ENCODE measurements around the gene TBC1D22A.

Gene TBC1D22A

DNA sequence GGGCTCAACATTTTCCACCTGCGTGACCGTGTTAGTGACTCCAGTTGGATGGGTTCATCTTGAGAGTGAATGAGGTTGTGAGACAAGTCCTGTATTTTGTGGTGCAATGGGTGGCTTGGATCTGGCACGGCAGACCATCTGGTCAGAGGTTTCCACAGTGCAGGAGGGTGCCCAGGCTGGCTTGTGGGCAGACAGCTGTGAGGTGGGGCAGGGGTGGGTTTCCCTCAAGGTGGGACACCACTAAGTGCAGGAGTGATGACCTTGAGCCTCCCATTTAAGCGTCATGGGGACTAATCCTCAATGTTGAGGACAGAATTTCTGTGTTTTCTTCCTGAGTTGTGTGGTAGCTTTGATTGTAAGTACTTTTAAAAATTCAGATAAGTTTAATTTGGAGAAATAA is 220.6 kb downstream of the TBC1D22A start:
- no peak for TF ChIP-seq CTCF (IDR thresholded peaks at IDR 0.05; ENCODE audit: insufficient read depth, low read depth, low read length, missing control alignments)
- no peak overlapping the region for H3K4me3 ChIP-seq (ENCODE audit: low read length)
- DNase-seq (ENCODE audit: low read depth) = no peak

DNA sequence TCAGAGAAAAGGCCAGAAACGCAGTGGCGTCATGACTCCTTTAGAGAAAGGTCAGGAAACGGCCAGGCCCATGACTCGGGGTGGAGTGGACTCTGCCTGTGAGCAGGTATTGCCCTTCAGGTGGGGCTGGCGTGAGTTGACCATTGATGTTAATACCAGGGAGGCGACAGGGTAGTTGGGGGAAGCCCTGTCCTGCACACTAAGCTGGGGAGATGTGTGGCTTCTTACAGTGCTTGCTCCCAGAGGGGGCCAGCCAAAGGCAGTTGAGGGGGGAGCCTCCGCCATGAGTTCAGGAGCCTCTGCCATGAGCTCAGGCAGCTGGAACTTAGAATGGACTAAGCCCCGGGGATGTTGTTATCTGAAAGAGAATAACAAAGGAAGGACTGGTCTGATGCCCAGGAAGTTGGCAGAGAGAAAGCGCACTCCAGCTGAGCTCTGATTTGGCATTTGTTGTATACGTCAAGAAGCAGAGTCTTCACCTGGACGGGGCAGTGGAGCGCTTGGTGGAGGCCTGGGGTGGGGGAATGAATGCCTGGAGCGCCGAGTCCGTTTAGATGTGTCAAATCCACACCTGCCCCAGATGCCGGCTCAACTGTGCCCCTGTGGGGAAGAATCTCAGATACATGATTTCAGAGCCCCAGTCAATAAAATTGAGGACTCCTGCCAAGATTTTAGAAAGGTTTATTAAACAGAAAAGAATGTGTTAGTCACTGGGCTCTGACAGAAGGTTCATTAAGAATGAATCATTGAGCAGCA is 222.5 kb downstream of the TBC1D22A start:
- DNase-seq (ENCODE audit: low read depth) = peak; percentile 88
- no peak overlapping the region for H3K4me3 ChIP-seq (ENCODE audit: low read length)
- TF ChIP-seq CTCF (IDR thresholded peaks at IDR 0.05; ENCODE audit: insufficient read depth, low read depth, low read length, missing control alignments) = no peak

DNA sequence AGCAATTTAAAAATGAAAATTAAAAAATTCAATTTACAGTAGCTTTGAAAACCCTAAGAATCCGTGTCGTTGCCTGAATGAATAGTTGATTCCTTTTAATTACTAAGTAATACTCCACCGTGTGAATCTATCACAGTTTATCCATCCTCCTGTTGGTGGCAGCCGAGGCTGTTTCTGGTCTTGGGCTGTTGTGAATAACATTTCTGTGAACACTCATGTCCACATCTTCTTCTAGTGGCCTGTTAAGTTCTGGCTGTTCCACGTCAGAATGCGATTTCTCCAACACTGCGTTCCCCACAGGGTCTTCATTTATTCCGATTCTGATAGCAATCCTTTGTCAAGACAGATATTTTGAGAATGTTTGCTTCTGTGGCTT is 223.0 kb downstream of the TBC1D22A start:
- no peak for DNase-seq (ENCODE audit: low read depth)
- no peak for TF ChIP-seq CTCF (IDR thresholded peaks at IDR 0.05; ENCODE audit: insufficient read depth, low read depth, low read length, missing control alignments)
- no peak overlapping the region for H3K4me3 ChIP-seq (ENCODE audit: low read length)

GRCh38 chr22:46986788-46987187 is 224.3 kb downstream of the TBC1D22A start:
- TF ChIP-seq CTCF (IDR thresholded peaks at IDR 0.05; ENCODE audit: insufficient read depth, low read depth, low read length, missing control alignments) = no peak
- no peak for DNase-seq (ENCODE audit: low read depth)
- H3K4me3 ChIP-seq (ENCODE audit: low read length) = no peak overlapping the region

DNA sequence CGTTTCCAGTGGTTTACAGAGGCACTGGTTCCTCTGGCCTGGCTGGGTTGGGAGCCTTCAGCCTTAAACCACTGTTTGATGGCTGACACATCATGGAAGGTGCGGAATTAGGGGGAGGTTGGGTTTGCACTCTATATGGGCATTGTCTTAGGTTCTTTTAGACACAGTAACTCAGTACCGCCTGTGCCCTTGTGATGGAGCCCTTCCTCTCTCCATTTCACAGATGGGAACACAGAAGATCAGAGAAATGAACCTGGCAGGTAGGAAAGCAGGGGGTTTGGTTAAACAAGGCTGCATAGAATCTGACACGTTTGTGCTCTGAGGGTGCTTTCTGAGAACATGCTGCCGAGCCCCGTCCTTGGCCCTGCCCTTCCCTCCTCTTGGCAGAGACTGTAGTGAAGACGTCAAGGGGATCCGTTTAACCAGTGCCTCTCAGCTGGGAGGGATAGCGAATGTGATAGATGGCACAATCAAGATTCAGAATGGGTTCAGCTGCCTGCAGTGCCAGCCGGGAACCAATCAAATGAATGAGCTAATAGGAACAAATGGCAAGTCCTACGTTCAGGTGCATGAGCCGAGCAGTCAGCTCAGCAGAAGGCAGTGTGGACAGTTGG is 228.6 kb downstream of the TBC1D22A start:
- H3K4me3 ChIP-seq (ENCODE audit: low read length) = no peak overlapping the region
- no peak for DNase-seq (ENCODE audit: low read depth)

DNA sequence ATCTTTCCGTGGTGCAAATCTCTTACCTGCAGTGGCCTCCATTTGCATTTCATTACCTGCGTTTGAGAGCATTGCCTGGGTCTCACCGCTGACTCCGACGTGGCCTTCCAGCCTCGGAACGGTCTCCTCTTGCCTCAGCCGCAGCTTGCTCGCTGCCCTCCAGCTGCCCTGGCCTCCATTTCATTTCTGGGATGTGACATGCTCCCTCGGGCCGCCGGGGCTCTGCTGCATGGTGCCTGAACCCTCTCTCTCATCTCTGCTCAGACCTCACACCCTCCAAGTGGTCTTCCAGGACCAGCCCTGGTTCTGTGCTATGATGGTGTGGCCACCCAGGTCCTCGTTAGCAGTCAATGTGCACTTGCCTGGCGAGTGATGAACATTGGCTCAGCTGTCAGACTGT is 229.2 kb downstream of the TBC1D22A start:
- no peak for DNase-seq (ENCODE audit: low read depth)
- TF ChIP-seq CTCF (IDR thresholded peaks at IDR 0.05; ENCODE audit: insufficient read depth, low read depth, low read length, missing control alignments) = no peak

More for the DNA sequence above, 228.6 kb downstream of the TBC1D22A start:
- TF ChIP-seq CTCF (IDR thresholded peaks at IDR 0.05; ENCODE audit: insufficient read depth, low read depth, low read length, missing control alignments) = no peak

More for the DNA sequence above, 229.2 kb downstream of the TBC1D22A start:
- H3K4me3 ChIP-seq (ENCODE audit: low read length) = no peak overlapping the region

Data from epithelial cell of esophagus (primary cell).